Gastroesophageal sphincter (tissue), 3 donors: ENCODE data around the gene LINGO3.

Experiments used
- EP300 ChIP-seq: sonication (generic); formaldehyde crosslinking; IDR thresholded peaks from one replicate; pipeline ENCODE4 v1.6.1; 2017; ENCODE audit warnings: antibody characterized with exemption, mild to moderate bottlenecking
- POLR2A ChIP-seq, 2 donors: fragments of 450-650 bp; IDR thresholded peaks; one replicate each; pipeline ENCODE4 v1.6.1; 2017; ENCODE audit warnings: antibody characterized with exemption in 2 of 2, mild to moderate bottlenecking in 2 of 2, moderate library complexity in 1 of 2
- POLR2AphosphoS5 ChIP-seq: sonication (generic); formaldehyde crosslinking; IDR thresholded peaks from one replicate; pipeline ENCODE4 v1.6.1; 2017; ENCODE audit warnings: antibody characterized with exemption
- TF ChIP-seq, protein P1 (sequence below), 4 experiments: fragments of 200-600 bp in 2 of 4; fragments of 450-650 bp in 2 of 4; sonication (generic) in 1 of 4; IDR thresholded peaks; one replicate each; pipeline ENCODE4 v1.5.1; 2017 to 2019; ENCODE audit warnings: antibody characterized with exemption in 4 of 4, mild to moderate bottlenecking in 2 of 4, moderate library complexity in 2 of 4

GRCh38 chr19:2274931-2275535, 32.9 kb downstream of the LINGO3 start:
- no peak for TF ChIP-seq EP300
- TF ChIP-seq, protein P1, sequence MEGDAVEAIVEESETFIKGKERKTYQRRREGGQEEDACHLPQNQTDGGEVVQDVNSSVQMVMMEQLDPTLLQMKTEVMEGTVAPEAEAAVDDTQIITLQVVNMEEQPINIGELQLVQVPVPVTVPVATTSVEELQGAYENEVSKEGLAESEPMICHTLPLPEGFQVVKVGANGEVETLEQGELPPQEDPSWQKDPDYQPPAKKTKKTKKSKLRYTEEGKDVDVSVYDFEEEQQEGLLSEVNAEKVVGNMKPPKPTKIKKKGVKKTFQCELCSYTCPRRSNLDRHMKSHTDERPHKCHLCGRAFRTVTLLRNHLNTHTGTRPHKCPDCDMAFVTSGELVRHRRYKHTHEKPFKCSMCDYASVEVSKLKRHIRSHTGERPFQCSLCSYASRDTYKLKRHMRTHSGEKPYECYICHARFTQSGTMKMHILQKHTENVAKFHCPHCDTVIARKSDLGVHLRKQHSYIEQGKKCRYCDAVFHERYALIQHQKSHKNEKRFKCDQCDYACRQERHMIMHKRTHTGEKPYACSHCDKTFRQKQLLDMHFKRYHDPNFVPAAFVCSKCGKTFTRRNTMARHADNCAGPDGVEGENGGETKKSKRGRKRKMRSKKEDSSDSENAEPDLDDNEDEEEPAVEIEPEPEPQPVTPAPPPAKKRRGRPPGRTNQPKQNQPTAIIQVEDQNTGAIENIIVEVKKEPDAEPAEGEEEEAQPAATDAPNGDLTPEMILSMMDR (IDR thresholded peaks at IDR 0.05) = peak in 3 of 4 experiments; percentile 63 to 72 (median 72)
- peak; percentile 23 for TF ChIP-seq POLR2AphosphoS5
- TF ChIP-seq POLR2A (IDR thresholded peaks at IDR 0.05) = no peak
